WTC11 (cell line): ENCODE results near the gene TAF13.

Experiments
- CREM ChIP-seq: sonication (generic); formaldehyde crosslinking; IDR thresholded peaks from 2 replicates; pipeline ENCODE4 v1.8.1; 2022; ENCODE audit warnings: mild to moderate bottlenecking, missing genetic modification reagents, moderate library complexity
- CTCF ChIP-seq: fragments of 200-600 bp; IDR thresholded peaks from 2 replicates; pipeline ENCODE4 v1.8.0; 2022; ENCODE audit warnings: antibody characterized with exemption
- ESRRA ChIP-seq: sonication (generic); formaldehyde crosslinking; IDR thresholded peaks from 2 replicates; pipeline ENCODE4 v1.8.1; 2022; ENCODE audit warnings: mild to moderate bottlenecking, missing genetic modification reagents, borderline replicate concordance
- TF ChIP-seq, protein P1 (sequence below): fragments of 250-450 bp; sonication (Bioruptor Pico); IDR thresholded peaks from 2 replicates; pipeline ENCODE4 v1.9.0; 2021; ENCODE audit warnings: mild to moderate bottlenecking, borderline replicate concordance

GRCh38 chr1:109105881-109106280 lies 30.1 kb upstream of the TAF13 start:
- TF ChIP-seq CTCF = no peak
- no peak for TF ChIP-seq CREM (CRISPR knock-in tag)
- no peak for TF ChIP-seq ESRRA (CRISPR knock-in tag)
- TF ChIP-seq, protein P1, sequence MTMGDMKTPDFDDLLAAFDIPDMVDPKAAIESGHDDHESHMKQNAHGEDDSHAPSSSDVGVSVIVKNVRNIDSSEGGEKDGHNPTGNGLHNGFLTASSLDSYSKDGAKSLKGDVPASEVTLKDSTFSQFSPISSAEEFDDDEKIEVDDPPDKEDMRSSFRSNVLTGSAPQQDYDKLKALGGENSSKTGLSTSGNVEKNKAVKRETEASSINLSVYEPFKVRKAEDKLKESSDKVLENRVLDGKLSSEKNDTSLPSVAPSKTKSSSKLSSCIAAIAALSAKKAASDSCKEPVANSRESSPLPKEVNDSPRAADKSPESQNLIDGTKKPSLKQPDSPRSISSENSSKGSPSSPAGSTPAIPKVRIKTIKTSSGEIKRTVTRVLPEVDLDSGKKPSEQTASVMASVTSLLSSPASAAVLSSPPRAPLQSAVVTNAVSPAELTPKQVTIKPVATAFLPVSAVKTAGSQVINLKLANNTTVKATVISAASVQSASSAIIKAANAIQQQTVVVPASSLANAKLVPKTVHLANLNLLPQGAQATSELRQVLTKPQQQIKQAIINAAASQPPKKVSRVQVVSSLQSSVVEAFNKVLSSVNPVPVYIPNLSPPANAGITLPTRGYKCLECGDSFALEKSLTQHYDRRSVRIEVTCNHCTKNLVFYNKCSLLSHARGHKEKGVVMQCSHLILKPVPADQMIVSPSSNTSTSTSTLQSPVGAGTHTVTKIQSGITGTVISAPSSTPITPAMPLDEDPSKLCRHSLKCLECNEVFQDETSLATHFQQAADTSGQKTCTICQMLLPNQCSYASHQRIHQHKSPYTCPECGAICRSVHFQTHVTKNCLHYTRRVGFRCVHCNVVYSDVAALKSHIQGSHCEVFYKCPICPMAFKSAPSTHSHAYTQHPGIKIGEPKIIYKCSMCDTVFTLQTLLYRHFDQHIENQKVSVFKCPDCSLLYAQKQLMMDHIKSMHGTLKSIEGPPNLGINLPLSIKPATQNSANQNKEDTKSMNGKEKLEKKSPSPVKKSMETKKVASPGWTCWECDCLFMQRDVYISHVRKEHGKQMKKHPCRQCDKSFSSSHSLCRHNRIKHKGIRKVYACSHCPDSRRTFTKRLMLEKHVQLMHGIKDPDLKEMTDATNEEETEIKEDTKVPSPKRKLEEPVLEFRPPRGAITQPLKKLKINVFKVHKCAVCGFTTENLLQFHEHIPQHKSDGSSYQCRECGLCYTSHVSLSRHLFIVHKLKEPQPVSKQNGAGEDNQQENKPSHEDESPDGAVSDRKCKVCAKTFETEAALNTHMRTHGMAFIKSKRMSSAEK (CRISPR knock-in tag) = no peak
